ENCODE measurements around the gene LMOD1. TPM values are rescaled to one million over a fixed set of nuclear protein-coding genes. Genes with fewer than 3 reads are reported as not detected.

The LMOD1 gene
- polyA plus RNA-seq, 1 of the 3 experiments (the other 2 are of a cell fraction): 2.7 TPM

DNA sequence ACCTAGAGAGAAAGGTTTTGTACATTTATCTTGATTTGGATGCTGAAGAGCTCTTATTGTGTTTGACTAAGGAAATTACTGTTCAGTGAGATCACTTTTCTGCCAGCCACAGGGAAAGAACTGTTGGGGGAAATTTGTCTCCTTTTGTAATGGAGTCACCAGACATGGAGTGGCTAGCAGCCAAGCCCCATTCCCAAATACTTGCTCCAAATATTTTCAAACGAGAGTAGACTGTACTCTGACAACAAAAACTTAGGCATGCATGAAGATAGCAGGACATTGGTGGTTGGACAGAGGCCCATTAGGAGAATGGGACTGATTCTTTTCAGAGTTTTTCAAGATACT, 96.3 kb downstream of the LMOD1 start (continued):
- TF ChIP-seq, protein P1, sequence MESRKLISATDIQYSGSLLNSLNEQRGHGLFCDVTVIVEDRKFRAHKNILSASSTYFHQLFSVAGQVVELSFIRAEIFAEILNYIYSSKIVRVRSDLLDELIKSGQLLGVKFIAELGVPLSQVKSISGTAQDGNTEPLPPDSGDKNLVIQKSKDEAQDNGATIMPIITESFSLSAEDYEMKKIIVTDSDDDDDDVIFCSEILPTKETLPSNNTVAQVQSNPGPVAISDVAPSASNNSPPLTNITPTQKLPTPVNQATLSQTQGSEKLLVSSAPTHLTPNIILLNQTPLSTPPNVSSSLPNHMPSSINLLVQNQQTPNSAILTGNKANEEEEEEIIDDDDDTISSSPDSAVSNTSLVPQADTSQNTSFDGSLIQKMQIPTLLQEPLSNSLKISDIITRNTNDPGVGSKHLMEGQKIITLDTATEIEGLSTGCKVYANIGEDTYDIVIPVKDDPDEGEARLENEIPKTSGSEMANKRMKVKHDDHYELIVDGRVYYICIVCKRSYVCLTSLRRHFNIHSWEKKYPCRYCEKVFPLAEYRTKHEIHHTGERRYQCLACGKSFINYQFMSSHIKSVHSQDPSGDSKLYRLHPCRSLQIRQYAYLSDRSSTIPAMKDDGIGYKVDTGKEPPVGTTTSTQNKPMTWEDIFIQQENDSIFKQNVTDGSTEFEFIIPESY (IDR thresholded peaks at IDR 0.05; ENCODE audit: borderline replicate concordance, low read depth): peak; percentile 52; the same call in 1 of the 2 replicates
- peak; percentile 41; the same call in 1 of the 2 replicates for TF ChIP-seq RXRA (IDR thresholded peaks at IDR 0.05; ENCODE audit: borderline replicate concordance, low read depth)

DNA sequence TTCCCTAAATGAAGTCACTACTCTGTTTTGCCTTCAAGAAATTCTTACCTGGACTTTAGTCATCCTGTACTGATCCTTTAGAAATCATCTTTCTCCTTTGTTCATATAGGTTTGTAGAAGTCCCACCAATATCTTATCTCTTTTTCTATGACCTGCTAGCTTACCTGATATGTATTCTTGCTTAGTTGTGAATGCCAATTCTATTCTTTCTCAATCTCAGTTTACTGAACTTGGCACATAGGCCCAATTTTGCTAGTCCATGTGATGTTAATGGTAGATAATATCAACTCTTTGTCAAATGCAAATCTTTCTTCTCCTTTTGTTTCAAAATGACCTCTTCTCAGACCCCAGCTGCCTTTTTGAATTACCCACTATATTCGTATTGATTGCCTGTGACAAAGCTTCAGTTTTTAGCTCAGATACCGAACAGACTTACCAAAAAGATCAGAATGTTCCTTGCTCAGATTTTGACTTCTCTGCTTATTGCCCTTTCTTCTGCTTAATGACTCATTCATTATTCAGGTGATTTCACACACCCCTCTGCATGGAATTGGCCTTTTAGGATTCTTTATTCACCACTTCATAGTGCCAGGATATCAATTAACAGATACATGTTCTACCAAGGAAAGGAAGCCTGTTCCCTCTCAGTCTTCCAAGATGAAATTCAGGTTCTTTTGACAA, 96.8 kb downstream of the LMOD1 start:
- H3K9ac ChIP-seq: peak overlapping the region; percentile 9; the same call in 1 of the 2 replicates
- no peaks in the 10 kb centered on the region for H3K9me3 ChIP-seq
- H4K20me1 ChIP-seq (ENCODE audit: insufficient read depth): peaks cover 9% of the 10 kb centered on the region
- TF ChIP-seq, protein P2, sequence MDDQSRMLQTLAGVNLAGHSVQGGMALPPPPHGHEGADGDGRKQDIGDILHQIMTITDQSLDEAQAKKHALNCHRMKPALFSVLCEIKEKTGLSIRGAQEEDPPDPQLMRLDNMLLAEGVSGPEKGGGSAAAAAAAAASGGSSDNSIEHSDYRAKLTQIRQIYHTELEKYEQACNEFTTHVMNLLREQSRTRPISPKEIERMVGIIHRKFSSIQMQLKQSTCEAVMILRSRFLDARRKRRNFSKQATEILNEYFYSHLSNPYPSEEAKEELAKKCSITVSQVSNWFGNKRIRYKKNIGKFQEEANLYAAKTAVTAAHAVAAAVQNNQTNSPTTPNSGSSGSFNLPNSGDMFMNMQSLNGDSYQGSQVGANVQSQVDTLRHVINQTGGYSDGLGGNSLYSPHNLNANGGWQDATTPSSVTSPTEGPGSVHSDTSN (IDR thresholded peaks at IDR 0.05): peak; percentile 32; the same call in 1 of the 2 replicates
- TF ChIP-seq RCOR1 (IDR thresholded peaks at IDR 0.05; ENCODE audit: low read length): no peak
- peak overlapping the region; percentile 40 for H3K4me2 ChIP-seq
- POLR2A ChIA-PET: no interaction called here
- peaks cover 50 to 62% of the 10 kb centered on the region in 2 experiments for H3K36me3 ChIP-seq (replicated peaks in 1 of 2; ENCODE audit: control insufficient read depth in 1 of 2, insufficient read depth in 2 of 2, low read length in 1 of 2)
- peaks cover 61% of the 10 kb centered on the region for H3F3A ChIP-seq (replicated peaks; ENCODE audit: insufficient read depth)
- no peak overlapping the region; a peak in 1 of 4 replicates for H3K4me3 ChIP-seq (ENCODE audit: low read depth in 2 of 2, low read length in 1 of 2)
- CTCF ChIA-PET: interaction anchor here (0.6 to 3.1 kb wide), 5 partner anchors 13 to 414 kb away, joined by 3 to 12 read pairs (median 4); partner anchors contain the start of gene IPO9
- H3K4me1 ChIP-seq (ENCODE audit: control insufficient read depth in 1 of 2, insufficient read depth in 2 of 2, low read depth in 1 of 2, low read length in 1 of 2): peaks cover 5 to 30% of the 10 kb centered on the region in 2 experiments
- H3K79me2 ChIP-seq (ENCODE audit: insufficient read depth): peaks cover 73% of the 10 kb centered on the region
- DNase-seq: no peak
- 63% methylated on average over 2 of the region's 2 CpGs for WGBS (ENCODE audit: low lambda C conversion rate)
- peak overlapping the region; percentile 74 to 86; a peak in 3 of 4 replicates for H3K27ac ChIP-seq (ENCODE audit: low read depth in 2 of 2, low read length in 1 of 2)
- H2AFZ ChIP-seq (ENCODE audit: low read depth): no peak overlapping the region
- H3K9me2 ChIP-seq: no peaks in the 10 kb centered on the region
- H3K27me3 ChIP-seq (ENCODE audit: insufficient read depth): no peaks in the 10 kb centered on the region

DNA sequence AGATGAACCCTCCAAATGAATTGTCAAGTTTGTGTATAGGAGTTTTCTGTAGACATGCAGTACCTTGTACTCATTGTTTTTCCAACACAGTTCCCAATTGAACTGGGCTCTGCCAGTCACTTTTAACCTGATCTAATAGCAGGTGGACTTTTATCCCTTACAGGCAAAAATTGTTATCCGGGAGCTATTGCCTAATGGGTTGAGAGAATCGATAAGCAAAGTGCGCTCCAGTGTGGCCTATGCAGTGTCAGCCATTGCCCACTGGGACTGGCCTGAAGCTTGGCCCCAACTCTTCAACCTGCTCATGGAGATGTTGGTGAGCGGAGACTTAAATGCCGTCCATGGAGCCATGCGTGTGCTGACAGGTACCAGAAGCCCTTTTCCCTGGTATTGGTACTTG, 98.1 kb downstream of the LMOD1 start:
- Histone ChIP-seq H4K20me1 (ENCODE audit: insufficient read depth) (peaks cover 9% of the 10 kb centered on the region), H3K4me2 (no peak overlapping the region), H3K9me2 (no peaks in the 10 kb centered on the region), H3K36me3 (replicated peaks in 1 of 2; ENCODE audit: control insufficient read depth in 1 of 2, insufficient read depth in 2 of 2, low read length in 1 of 2) (peaks cover 42 to 57% of the 10 kb centered on the region in 2 experiments), H3K4me1 (ENCODE audit: control insufficient read depth in 1 of 2, insufficient read depth in 2 of 2, low read depth in 1 of 2, low read length in 1 of 2) (peaks cover 5 to 34% of the 10 kb centered on the region in 2 experiments), H3K27ac (ENCODE audit: low read depth in 2 of 2, low read length in 1 of 2) (peak overlapping the region in 1 of 2 experiments; percentile 86; a peak in 2 of 4 replicates), H3K79me2 (ENCODE audit: insufficient read depth) (peaks cover 82% of the 10 kb centered on the region), H3K4me3 (ENCODE audit: low read depth in 2 of 2, low read length in 1 of 2) (no peak overlapping the region), H2AFZ (ENCODE audit: low read depth) (no peak overlapping the region), H3K9me3 (no peaks in the 10 kb centered on the region), H3F3A (replicated peaks; ENCODE audit: insufficient read depth) (peaks cover 73% of the 10 kb centered on the region), H3K9ac (no peak overlapping the region), H3K27me3 (ENCODE audit: insufficient read depth) (no peaks in the 10 kb centered on the region)
- 97% methylated on average over 3 of the region's 6 CpGs for WGBS (ENCODE audit: low lambda C conversion rate)
- ChIA-PET CTCF (interaction anchor here (0.8 to 3.1 kb wide), 6 partner anchors 10 to 55 kb away, joined by 3 to 12 read pairs (median 3); no protein-coding TSS in a partner anchor), POLR2A (no interaction called here)
- TF ChIP-seq RXRA (IDR thresholded peaks at IDR 0.05; ENCODE audit: borderline replicate concordance, low read depth) (no peak), NRF1 (IDR thresholded peaks at IDR 0.05; ENCODE audit: low read depth, low read length) (no peak), FOXM1 (IDR thresholded peaks at IDR 0.05; ENCODE audit: low read depth) (no peak), TEAD4 (IDR thresholded peaks at IDR 0.05; ENCODE audit: borderline replicate concordance, insufficient read depth) (no peak), GATA2 (CRISPR knock-in tag; IDR thresholded peaks at IDR 0.05) (no peak), YY1 (IDR thresholded peaks at IDR 0.05; ENCODE audit: low read depth) (no peak), EZH2phosphoT487 (IDR thresholded peaks at IDR 0.05; ENCODE audit: borderline replicate concordance, low read depth) (no peak), FOXJ3 (CRISPR knock-in tag; IDR thresholded peaks at IDR 0.05) (no peak), JUND (IDR thresholded peaks at IDR 0.05) (no peak), MEF2A (IDR thresholded peaks at IDR 0.05; ENCODE audit: borderline replicate concordance, low read depth) (no peak), RCOR1 (IDR thresholded peaks at IDR 0.05; ENCODE audit: low read length) (no peak)
- TF ChIP-seq, protein P2 (IDR thresholded peaks at IDR 0.05): no peak
- TF ChIP-seq, protein P1 (IDR thresholded peaks at IDR 0.05; ENCODE audit: borderline replicate concordance, low read depth): no peak
- TF ChIP-seq, protein P3, sequence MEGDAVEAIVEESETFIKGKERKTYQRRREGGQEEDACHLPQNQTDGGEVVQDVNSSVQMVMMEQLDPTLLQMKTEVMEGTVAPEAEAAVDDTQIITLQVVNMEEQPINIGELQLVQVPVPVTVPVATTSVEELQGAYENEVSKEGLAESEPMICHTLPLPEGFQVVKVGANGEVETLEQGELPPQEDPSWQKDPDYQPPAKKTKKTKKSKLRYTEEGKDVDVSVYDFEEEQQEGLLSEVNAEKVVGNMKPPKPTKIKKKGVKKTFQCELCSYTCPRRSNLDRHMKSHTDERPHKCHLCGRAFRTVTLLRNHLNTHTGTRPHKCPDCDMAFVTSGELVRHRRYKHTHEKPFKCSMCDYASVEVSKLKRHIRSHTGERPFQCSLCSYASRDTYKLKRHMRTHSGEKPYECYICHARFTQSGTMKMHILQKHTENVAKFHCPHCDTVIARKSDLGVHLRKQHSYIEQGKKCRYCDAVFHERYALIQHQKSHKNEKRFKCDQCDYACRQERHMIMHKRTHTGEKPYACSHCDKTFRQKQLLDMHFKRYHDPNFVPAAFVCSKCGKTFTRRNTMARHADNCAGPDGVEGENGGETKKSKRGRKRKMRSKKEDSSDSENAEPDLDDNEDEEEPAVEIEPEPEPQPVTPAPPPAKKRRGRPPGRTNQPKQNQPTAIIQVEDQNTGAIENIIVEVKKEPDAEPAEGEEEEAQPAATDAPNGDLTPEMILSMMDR (IDR thresholded peaks at IDR 0.05): no peak
- DNase-seq: no peak
